DND-41 (cell line): ENCODE measurements around the gene YIPF7.

Experiments
- EZH2 ChIP-seq: IDR thresholded peaks from 3 replicates; pipeline ENCODE4 v1.6.1; 2012; ENCODE audit warnings: borderline replicate concordance, low read depth, mild to moderate bottlenecking, moderate library complexity, low read length, inconsistent platforms; ENCODE audit not compliant: severe bottlenecking
- TF ChIP-seq, protein P1 (sequence below): IDR thresholded peaks from 2 replicates; pipeline ENCODE4 v1.5.1; 2012; ENCODE audit warnings: borderline replicate concordance, low read length, moderate library complexity, mild to moderate bottlenecking; ENCODE audit not compliant: poor library complexity, severe bottlenecking; ENCODE audit errors: extremely low read depth

- TF ChIP-seq, protein P1, sequence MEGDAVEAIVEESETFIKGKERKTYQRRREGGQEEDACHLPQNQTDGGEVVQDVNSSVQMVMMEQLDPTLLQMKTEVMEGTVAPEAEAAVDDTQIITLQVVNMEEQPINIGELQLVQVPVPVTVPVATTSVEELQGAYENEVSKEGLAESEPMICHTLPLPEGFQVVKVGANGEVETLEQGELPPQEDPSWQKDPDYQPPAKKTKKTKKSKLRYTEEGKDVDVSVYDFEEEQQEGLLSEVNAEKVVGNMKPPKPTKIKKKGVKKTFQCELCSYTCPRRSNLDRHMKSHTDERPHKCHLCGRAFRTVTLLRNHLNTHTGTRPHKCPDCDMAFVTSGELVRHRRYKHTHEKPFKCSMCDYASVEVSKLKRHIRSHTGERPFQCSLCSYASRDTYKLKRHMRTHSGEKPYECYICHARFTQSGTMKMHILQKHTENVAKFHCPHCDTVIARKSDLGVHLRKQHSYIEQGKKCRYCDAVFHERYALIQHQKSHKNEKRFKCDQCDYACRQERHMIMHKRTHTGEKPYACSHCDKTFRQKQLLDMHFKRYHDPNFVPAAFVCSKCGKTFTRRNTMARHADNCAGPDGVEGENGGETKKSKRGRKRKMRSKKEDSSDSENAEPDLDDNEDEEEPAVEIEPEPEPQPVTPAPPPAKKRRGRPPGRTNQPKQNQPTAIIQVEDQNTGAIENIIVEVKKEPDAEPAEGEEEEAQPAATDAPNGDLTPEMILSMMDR: peak; percentile 24
- TF ChIP-seq EZH2: no peak
Measured at GRCh38 chr4:44674471-44674870, 23.0 kb upstream of the YIPF7 start.
